Measurements from ENCODE around the gene MRPS6. TPM values are rescaled to one million over a fixed set of nuclear protein-coding genes. Genes with fewer than 3 reads are reported as not detected.

Gene MRPS6
- total and polyA plus RNA-seq, 10 donors = 18.7 to 74.9 (median 37.7) TPM

- TF ChIP-seq CTCF (IDR thresholded peaks at IDR 0.05 in 8 of 11, conservative IDR thresholded peaks at IDR 0.05 in 3 of 11) = no peak
- TF ChIP-seq POLR2AphosphoS5 (IDR thresholded peaks at IDR 0.05) = no peak
- TF ChIP-seq POLR2A (IDR thresholded peaks at IDR 0.05) = no peak
- no peaks in the 10 kb centered on the region for H3K27me3 ChIP-seq (replicated peaks in 1 of 7)
- intact Hi-C loops (cut with DNase I; ENCODE audit: low total_unique reads) = no loop called here
- no peaks in the 10 kb centered on the region for H3K36me3 ChIP-seq
- WGBS, 5 donors = 86 to 94% (median 88%) methylated on average over 5 of the region's 5 CpGs
- H3K9me3 ChIP-seq = no peaks in the 10 kb centered on the region
- no peak for DNase-seq
- no peak overlapping the region for H3K4me3 ChIP-seq
- no peak overlapping the region for H3K27ac ChIP-seq
- H3K4me1 ChIP-seq = no peaks in the 10 kb centered on the region
Measured at GRCh38 chr21:34052171-34052570, 21.2 kb upstream of the MRPS6 start.

- intact Hi-C loops (cut with DNase I; ENCODE audit: low total_unique reads) = no loop called here
- Histone ChIP-seq H3K27ac (no peak overlapping the region), H3K36me3 (no peaks in the 10 kb centered on the region), H3K9me3 (no peaks in the 10 kb centered on the region), H3K4me1 (no peaks in the 10 kb centered on the region), H3K27me3 (replicated peaks in 1 of 7) (no peaks in the 10 kb centered on the region), H3K4me3 (no peak overlapping the region)
- DNase-seq = no peak
- no peak for TF ChIP-seq POLR2AphosphoS5 (IDR thresholded peaks at IDR 0.05)
- no peak for TF ChIP-seq CTCF (IDR thresholded peaks at IDR 0.05 in 8 of 11, conservative IDR thresholded peaks at IDR 0.05 in 3 of 11)
- no peak for TF ChIP-seq POLR2A (IDR thresholded peaks at IDR 0.05)
- WGBS, 5 donors = 87 to 92% (median 91%) methylated on average over 4 of the region's 4 CpGs
Measured at GRCh38 chr21:34054259-34054658, 19.1 kb upstream of the MRPS6 start.

- no peaks in the 10 kb centered on the region for H3K27me3 ChIP-seq (replicated peaks in 1 of 7)
- no peak overlapping the region for H3K27ac ChIP-seq
- H3K4me1 ChIP-seq = no peaks in the 10 kb centered on the region
- H3K9me3 ChIP-seq = no peaks in the 10 kb centered on the region
- TF ChIP-seq POLR2A (IDR thresholded peaks at IDR 0.05) = no peak
- TF ChIP-seq CTCF (IDR thresholded peaks at IDR 0.05 in 8 of 11, conservative IDR thresholded peaks at IDR 0.05 in 3 of 11) = no peak
- no peak for TF ChIP-seq POLR2AphosphoS5 (IDR thresholded peaks at IDR 0.05)
- no peaks in the 10 kb centered on the region for H3K36me3 ChIP-seq
- 66 to 82% (median 73%) methylated on average over 5 of the region's 5 CpGs for WGBS, 5 donors
- intact Hi-C loops (cut with DNase I; ENCODE audit: low total_unique reads) = no loop called here
- DNase-seq = no peak
- H3K4me3 ChIP-seq = no peak overlapping the region
Measured at GRCh38 chr21:34055615-34056014, 17.8 kb upstream of the MRPS6 start.

- no peak overlapping the region for H3K4me3 ChIP-seq
- no peak for DNase-seq
- 84 to 94% (median 89%) methylated on average over 3 of the region's 3 CpGs for WGBS, 5 donors
- H3K27me3 ChIP-seq (replicated peaks in 1 of 7) = no peaks in the 10 kb centered on the region
- H3K27ac ChIP-seq = no peak overlapping the region
- intact Hi-C loops (cut with DNase I; ENCODE audit: low total_unique reads) = no loop called here
- no peaks in the 10 kb centered on the region for H3K36me3 ChIP-seq
- H3K9me3 ChIP-seq = peaks cover 0 to 4% (median 0%) of the 10 kb centered on the region in 8 donors
- no peak for TF ChIP-seq CTCF (IDR thresholded peaks at IDR 0.05 in 8 of 11, conservative IDR thresholded peaks at IDR 0.05 in 3 of 11)
- no peak for TF ChIP-seq POLR2A (IDR thresholded peaks at IDR 0.05)
- no peak for TF ChIP-seq POLR2AphosphoS5 (IDR thresholded peaks at IDR 0.05)
- no peaks in the 10 kb centered on the region for H3K4me1 ChIP-seq
Measured at GRCh38 chr21:34061983-34062382, 11.4 kb upstream of the MRPS6 start.

Data from spleen (tissue), 11 donors.